SKM-1 (cell line): ENCODE results near the gene RAI14.

Experiments
- DNase-seq: peaks from one replicate; lab custom pipeline; 2025; ENCODE audit not compliant: unreplicated experiment; lab: John Stamatoyannopoulos, UW

Gene RAI14

GRCh38 chr5:34639852-34640626 lies 16.1 kb upstream of the RAI14 start:
- DNase-seq = no peak

GRCh38 chr5:34648039-34648839 lies 7.9 kb upstream of the RAI14 start:
- DNase-seq = no peak

GRCh38 chr5:34648840-34649158 lies 7.3 kb upstream of the RAI14 start:
- no peak for DNase-seq

GRCh38 chr5:34651791-34652190 lies 4.3 kb upstream of the RAI14 start:
- DNase-seq = no peak

GRCh38 chr5:34652466-34652865 lies 3.7 kb upstream of the RAI14 start:
- DNase-seq = no peak

GRCh38 chr5:34652914-34653313 lies 3.2 kb upstream of the RAI14 start:
- no peak for DNase-seq

- no peak for DNase-seq
Measured at GRCh38 chr5:34653708-34654107, 2.4 kb upstream of the RAI14 start.

- DNase-seq = no peak
Measured at GRCh38 chr5:34655354-34655991, 655 bp upstream of the RAI14 start.

- no peak for DNase-seq
Measured at GRCh38 chr5:34656700-34657273, 659 bp downstream of the RAI14 start.

GRCh38 chr5:34657274-34657921 lies 1.3 kb downstream of the RAI14 start:
- DNase-seq = no peak

GRCh38 chr5:34657988-34658387 lies 1.9 kb downstream of the RAI14 start:
- no peak for DNase-seq

- no peak for DNase-seq
Measured at GRCh38 chr5:34659168-34659567, 3.0 kb downstream of the RAI14 start.

GRCh38 chr5:34660444-34660843 lies 4.3 kb downstream of the RAI14 start:
- peak; percentile 31 for DNase-seq

- no peak for DNase-seq
Measured at GRCh38 chr5:34663771-34664496, 7.8 kb downstream of the RAI14 start.

GRCh38 chr5:34666392-34667080 lies 10.4 kb downstream of the RAI14 start:
- no peak for DNase-seq

- DNase-seq = no peak
Measured at GRCh38 chr5:34667705-34668104, 11.6 kb downstream of the RAI14 start.

- DNase-seq = no peak
Measured at GRCh38 chr5:34669931-34670516, 13.9 kb downstream of the RAI14 start.

GRCh38 chr5:34672196-34672595 lies 16.1 kb downstream of the RAI14 start:
- no peak for DNase-seq

GRCh38 chr5:34673463-34674125 lies 17.5 kb downstream of the RAI14 start:
- DNase-seq = no peak
